ENCODE measurements around the gene NOC4L. TPM values are rescaled to one million over a fixed set of nuclear protein-coding genes. Genes with fewer than 3 reads are reported as not detected.
"Not testable (repeated sequence)": the region's sequence is repeated elsewhere in the genome, so short reads cannot be mapped to it uniquely, and the experiment has no call there.

NOC4L gene
- total RNA-seq, 1 donor from 2014 or later: 36.4 TPM

- no peak for DNase-seq (ENCODE audit: low read depth, low spot score)
- Mint-ChIP-seq H3K4me1 (peaks cover 13% of the 10 kb centered on the region), H3K4me3 (no peak overlapping the region), H3K27ac (ENCODE audit: unreplicated experiment) (no peak overlapping the region), H3K36me3 (ENCODE audit: low read depth) (peaks cover 34% of the 10 kb centered on the region), H3K27me3 (ENCODE audit: low read depth) (peaks cover 1% of the 10 kb centered on the region), H3K9me3 (peaks cover 9% of the 10 kb centered on the region)
- no peak for TF ChIP-seq CTCF (conservative IDR thresholded peaks at IDR 0.05)
Measured at GRCh38 chr12:132132609-132133430, 11.4 kb upstream of the NOC4L start.

GRCh38 chr12:132133952-132134652, 10.2 kb upstream of the NOC4L start:
- Mint-ChIP-seq H3K27ac (ENCODE audit: unreplicated experiment) (no peak overlapping the region), H3K9me3 (peaks cover 2% of the 10 kb centered on the region), H3K4me1 (peaks cover 13% of the 10 kb centered on the region), H3K36me3 (ENCODE audit: low read depth) (peaks cover 24% of the 10 kb centered on the region), H3K27me3 (ENCODE audit: low read depth) (peaks cover 3% of the 10 kb centered on the region), H3K4me3 (no peak overlapping the region)
- no peak for TF ChIP-seq CTCF (conservative IDR thresholded peaks at IDR 0.05)
- no peak for DNase-seq (ENCODE audit: low read depth, low spot score)

GRCh38 chr12:132134653-132135183, 9.5 kb upstream of the NOC4L start:
- H3K27me3 Mint-ChIP-seq (ENCODE audit: low read depth); DNase-seq (ENCODE audit: low read depth, low spot score); H3K27ac Mint-ChIP-seq (ENCODE audit: unreplicated experiment); H3K4me3 Mint-ChIP-seq; H3K9me3 Mint-ChIP-seq: not testable (repeated sequence)
- Mint-ChIP-seq H3K4me1 (peaks cover 13% of the 10 kb centered on the region), H3K36me3 (ENCODE audit: low read depth) (peaks cover 23% of the 10 kb centered on the region)

GRCh38 chr12:132136226-132136625, 8.0 kb upstream of the NOC4L start:
- H3K4me1 Mint-ChIP-seq: peaks cover 13% of the 10 kb centered on the region
- not testable (repeated sequence) for H3K27ac Mint-ChIP-seq (ENCODE audit: unreplicated experiment); H3K9me3 Mint-ChIP-seq; DNase-seq (ENCODE audit: low read depth, low spot score); H3K27me3 Mint-ChIP-seq (ENCODE audit: low read depth)
- H3K4me3 Mint-ChIP-seq: peak overlapping the region; percentile 74
- peaks cover 16% of the 10 kb centered on the region for H3K36me3 Mint-ChIP-seq (ENCODE audit: low read depth)

- no peak overlapping the region for H3K27ac Mint-ChIP-seq (ENCODE audit: unreplicated experiment)
Measured at GRCh38 chr12:132137483-132138125, 6.7 kb upstream of the NOC4L start.

More at GRCh38 chr12:132137483-132138125, 6.7 kb upstream of the NOC4L start:
- peaks cover 10% of the 10 kb centered on the region for H3K36me3 Mint-ChIP-seq (ENCODE audit: low read depth)
- H3K4me3 Mint-ChIP-seq: peak overlapping the region; percentile 32
- H3K4me1 Mint-ChIP-seq: peaks cover 8% of the 10 kb centered on the region
- DNase-seq (ENCODE audit: low read depth, low spot score): no peak
- peaks cover 3% of the 10 kb centered on the region for H3K27me3 Mint-ChIP-seq (ENCODE audit: low read depth)
- no peaks in the 10 kb centered on the region for H3K9me3 Mint-ChIP-seq
- no peak for TF ChIP-seq CTCF (conservative IDR thresholded peaks at IDR 0.05)

Measured in neural crest cell (in vitro differentiated cells).